Measurements from ENCODE around the gene ACTR3. TPM values are rescaled to one million over a fixed set of nuclear protein-coding genes. Genes with fewer than 3 reads are reported as not detected.

The ACTR3 gene
- total RNA-seq, result 126 TPM

DNA sequence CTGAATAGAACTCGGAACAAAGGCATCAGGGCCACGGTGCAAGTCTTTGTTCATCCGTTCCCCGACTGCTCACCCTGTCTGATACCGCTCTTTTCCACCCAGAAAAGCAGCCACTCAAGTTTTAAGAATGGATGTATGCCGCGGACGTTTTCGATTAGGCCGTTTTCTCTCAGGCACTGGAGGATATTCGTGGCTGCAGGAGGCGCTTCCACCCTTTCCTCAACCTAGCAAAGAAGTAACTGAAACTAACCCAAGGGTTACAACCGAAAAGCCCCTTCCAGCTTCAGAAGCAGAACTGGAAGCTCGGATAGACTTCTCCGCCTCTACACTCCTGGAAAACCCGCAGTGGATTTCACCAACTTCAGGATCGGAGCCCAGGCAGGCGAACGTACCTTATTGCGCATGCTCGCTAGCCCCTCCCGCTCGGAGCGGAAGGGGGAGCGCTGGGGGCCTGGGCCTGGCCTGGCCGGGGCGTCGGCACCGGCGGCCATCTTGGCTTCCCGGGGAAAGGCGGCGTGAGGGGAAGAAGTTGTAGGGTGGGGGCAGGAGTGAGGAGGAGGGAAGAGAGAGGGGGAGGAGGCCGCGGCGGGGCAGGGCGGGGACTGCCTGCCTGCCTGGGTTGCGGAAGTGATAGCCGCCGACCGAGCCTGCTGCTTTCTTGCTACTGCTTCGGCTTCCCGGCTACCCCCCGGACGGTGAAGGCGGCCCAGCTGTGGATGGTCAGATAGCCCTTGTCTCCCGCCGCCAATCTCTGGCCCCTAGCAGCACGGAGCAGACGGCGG, at the start of gene ACTR3:
ACTR3 (plus strand) TSS at position 619 of the 782 bp plus-strand sequence. CDS start 191 bp downstream, outside the sequence.

Small RNA genes lying within 50 kb of the gene (small RNA-seq; reads per million reads assigned to genes)
- not detected for gene RF00012 (ENCODE audit: low replicate concordance)

Other genes starting within 250 kb of the ACTR3 start
- gene SLC35F5, start 133.4 kb upstream of the ACTR3 start, total RNA-seq, result 231 TPM

Data from parietal lobe (tissue), 2 donors.